HG03066 (cell line): ENCODE measurements around the gene VPS37C.

Source experiments
- ATAC-seq: cut with Tn5 transposase; IDR thresholded peaks from one replicate; pipeline ENCODE4 v1.9.1; 2021; ENCODE audit warnings: low read depth; ENCODE audit not compliant: unreplicated experiment

VPS37C gene

DNA sequence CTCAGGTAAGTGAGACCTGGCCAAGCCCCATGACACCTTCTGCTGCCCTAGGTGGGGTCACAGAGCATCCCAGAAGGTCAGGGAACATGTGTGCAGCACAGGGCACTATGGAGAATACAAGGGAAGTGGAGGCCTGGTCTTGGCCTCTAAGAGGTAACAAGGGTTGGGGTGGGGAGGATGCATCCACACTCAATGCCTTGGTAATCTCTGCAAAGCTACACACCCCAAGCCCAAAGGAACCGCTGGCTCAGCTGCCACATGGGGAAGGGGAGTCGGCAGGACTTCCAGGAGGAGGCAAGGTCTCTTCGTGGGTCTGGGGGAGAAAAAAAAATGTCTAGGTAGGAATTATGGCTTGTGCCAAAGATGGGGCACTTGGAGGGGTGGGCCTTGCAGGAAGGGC, 41.7 kb downstream of the VPS37C start:
- no peak for ATAC-seq

DNA sequence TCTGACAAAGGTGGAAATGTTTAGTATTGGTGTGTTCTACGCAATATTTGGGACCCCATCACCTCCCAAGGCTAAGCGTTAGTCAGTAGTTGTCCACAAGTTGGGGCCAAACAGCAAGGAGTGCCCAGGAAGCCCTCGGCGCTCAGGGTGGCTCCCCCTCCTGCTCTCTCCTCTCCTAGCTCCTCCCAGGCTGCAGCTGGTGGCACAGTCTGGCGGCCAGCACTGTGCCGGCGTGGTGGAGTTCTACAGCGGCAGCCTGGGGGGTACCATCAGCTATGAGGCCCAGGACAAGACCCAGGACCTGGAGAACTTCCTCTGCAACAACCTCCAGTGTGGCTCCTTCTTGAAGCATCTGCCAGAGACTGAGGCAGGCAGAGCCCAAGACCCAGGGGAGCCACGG, 42.2 kb downstream of the VPS37C start:
- no peak for ATAC-seq

DNA sequence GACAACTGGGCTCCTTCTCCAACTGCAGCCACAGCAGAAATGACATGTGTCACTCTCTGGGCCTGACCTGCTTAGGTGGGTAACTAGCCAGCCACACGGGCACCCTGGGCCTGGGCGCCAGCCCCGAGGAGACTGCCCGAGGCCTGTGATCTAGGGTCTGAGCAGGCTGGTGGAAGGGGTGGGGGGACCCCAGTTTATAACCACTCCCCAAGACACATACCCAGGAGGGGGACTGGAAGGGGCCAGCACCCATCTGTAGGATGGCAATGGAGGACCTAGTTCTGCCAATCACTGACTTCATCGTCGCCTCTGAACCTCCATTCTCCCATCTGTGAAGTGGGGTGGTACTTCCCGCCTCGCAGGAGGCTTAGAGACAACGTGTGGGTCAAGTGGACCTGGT, 42.8 kb downstream of the VPS37C start:
- no peak for ATAC-seq

DNA sequence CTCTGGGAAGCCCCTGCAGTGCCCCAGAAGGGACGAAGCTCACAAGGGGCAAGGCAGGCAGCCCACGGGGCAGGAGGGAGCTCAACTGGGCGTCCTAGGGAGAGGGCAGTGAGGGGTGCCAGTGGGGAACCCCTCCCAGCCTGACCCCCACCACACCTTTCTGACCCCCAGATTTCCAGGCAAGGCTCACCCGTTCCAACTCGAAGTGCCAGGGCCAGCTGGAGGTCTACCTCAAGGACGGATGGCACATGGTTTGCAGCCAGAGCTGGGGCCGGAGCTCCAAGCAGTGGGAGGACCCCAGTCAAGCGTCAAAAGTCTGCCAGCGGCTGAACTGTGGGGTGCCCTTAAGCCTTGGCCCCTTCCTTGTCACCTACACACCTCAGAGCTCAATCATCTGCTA, 43.2 kb downstream of the VPS37C start:
- no peak for ATAC-seq

DNA sequence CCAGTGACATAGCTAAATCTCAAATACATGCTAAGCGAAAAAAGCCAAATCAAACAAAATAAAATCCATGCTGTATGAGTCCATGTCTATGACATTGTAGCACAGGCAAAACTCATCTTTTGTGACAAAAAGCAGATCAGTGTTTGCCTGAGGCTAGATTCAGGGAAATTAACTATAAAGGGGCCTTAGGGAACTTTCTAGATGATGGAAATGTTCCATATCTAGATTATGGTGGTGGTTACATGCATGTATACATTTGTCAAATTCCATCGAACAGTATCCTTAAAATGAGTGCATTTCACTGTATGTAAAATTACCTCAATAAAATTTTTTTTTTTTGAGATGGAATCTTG, 44.1 kb downstream of the VPS37C start:
- no peak for ATAC-seq

DNA sequence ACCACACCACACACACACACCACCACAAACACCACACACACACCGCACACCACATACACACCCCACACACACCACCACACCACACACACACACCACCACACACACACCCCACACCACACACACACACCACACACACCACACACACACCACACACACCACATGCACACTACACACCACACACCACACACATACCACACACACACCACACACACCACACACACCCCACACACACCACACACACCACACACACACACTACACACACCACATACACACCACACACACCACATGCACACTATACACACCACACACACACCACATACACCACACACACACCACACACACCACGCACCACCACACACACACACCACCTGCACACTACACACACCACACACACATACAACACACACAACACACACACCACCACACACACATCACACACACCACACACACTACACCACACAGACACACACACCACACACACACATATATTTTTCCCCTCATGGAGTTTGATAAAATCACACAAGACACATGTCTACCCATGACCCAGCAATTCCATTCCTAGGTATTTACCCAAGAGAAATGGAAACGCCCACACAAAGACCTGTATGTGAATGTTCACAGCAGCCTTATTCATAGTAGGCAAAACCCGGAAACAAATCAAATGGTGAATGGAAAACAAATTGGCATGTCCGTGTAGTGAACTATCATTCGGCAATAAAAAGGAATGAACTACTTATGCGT, 44.6 kb downstream of the VPS37C start:
- no peak for ATAC-seq

DNA sequence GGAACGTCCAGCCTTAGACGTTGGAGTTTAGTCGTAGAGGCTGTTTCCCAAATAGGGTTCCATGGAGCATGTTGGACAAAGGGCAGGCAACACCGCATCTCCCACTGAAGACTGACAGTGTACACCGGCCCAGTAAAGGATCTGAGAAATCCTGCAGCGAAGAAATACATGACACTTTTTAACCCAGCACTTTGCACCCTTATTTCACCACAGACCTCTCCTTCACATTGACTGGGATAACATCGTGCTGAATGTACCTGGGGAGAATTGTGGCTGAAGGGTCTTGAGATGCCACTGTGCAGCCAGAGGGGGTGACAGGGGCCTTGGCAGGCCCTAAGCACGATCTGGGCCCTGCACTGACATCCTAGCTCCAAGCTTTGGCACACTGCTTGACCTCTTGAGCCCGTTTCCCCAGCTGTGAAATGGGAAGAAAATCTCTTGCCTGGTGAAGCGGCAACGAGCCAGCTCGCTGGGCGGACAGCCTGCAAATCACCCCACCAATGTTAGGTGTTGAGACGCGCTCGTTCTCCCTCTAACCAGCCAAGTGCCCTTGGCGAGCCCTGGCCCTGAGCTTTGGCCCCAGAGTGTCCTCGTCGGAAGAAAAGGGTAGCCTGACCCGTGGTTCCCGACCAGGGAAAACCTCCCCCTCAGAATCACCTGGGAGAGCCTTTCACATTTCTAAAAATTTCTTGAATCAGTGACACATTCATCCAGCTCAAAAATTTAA, 45.6 kb downstream of the VPS37C start:
- ATAC-seq = no peak

DNA sequence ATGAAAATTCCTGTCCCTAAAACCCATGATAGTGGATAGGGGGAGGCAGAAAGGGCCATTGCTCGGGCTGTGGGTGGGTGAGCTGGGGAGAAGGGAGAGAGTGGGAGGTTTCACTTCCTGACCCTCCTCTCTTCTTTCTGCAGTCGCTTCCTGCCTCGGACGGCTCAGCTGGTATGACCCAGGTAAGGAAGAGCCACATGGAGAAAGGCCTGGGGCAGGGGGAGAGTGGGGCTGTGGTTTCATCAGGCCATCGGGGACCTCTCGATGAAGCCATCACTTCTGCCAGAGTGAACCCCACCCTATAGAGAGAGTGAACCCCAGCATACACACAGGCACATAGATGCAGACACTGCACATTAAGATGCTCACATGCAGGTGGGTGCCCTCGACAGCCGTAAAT, 46.3 kb downstream of the VPS37C start:
- ATAC-seq = no peak

DNA sequence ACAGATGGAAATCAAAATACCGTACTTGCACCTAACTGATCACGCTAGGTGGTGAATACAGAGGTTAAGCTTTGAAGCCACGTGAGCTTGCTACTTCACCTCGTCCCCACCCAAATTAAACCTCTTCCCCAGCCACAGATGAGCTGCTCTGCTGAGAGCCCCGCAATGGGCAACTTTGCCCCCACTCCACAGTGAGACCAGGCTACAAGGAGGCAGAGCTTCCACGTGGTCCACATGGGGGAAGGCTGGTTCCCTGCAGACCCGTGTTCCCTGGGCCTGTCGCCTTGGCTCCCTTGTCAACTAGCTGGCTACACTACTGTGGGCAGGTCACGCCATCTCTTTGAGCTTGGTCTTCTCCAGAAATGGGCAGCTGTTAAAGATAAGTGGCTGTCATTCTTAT, 48.0 kb downstream of the VPS37C start:
- ATAC-seq = no peak

DNA sequence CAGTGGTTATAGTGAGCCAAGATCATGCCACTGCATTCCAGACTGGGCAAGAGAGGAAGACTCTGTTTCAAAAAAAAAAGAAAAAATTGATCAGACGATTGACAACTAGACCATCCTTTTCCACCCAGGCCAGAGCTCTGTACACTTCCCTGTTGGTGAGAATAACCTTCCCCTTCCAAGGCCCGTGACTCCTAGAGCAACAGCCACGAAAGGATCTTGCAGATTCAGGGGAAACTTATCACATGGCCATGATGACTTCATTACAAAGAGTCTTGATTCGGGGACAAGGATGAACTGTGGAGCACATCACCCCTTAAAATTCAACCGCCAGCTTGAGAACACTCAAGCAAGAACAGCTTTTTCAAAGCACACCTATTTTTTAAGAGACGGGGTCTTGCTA, 48.7 kb downstream of the VPS37C start:
- no peak for ATAC-seq

DNA sequence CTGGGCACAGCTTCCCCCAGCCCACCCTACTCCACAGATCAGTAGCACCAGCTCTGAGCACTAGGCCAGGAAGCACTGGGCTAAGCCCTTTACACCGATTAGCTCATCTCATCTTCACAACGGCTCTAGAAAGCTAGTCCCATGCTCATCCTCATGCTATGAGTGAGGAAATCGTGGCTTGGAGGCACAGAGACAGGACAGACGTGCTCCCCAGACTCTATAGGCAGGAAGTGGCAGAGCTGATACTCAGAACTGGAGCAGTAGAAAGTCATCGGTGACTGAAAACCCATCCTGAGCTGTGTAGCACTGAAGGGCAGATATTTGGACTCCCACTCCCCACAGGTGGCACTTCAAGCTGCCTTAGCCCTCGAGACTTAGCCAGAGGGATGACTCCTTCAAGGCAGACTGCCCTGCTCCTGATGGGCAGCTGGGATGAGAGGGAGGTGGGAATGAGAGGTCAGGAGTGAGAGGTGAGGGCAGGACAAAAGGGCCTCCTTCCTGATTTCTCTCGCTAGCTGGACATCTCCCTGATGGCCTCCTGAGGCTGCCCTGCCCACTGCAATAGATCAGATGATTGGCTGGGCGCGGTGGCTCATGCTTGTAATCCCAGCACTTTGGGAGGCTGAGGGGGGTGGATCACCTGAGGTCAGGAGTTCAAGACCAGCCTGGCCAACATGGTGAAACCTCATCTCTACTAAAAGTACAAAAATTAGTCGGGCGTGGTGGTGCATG, 49.3 kb downstream of the VPS37C start:
- ATAC-seq = no peak

DNA sequence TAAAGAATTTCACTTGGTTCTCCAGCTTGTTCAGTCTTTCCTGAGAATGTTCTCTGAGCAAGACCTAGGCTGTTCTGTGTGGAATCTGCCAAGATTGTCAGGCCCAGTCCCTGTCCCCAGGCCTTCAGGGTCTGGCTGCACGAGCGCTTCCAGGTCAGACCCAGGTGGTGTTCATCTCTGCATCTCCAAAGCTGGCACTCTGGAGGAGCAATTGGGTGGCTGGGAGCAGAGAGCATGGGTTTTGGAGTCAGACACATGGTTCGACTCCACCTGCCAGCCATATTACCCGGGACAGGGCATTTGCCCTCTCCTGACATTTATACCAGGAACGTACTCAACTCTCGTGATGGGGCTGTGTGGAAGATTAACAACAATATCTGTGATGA, 50.2 kb downstream of the VPS37C start:
- ATAC-seq = no peak

DNA sequence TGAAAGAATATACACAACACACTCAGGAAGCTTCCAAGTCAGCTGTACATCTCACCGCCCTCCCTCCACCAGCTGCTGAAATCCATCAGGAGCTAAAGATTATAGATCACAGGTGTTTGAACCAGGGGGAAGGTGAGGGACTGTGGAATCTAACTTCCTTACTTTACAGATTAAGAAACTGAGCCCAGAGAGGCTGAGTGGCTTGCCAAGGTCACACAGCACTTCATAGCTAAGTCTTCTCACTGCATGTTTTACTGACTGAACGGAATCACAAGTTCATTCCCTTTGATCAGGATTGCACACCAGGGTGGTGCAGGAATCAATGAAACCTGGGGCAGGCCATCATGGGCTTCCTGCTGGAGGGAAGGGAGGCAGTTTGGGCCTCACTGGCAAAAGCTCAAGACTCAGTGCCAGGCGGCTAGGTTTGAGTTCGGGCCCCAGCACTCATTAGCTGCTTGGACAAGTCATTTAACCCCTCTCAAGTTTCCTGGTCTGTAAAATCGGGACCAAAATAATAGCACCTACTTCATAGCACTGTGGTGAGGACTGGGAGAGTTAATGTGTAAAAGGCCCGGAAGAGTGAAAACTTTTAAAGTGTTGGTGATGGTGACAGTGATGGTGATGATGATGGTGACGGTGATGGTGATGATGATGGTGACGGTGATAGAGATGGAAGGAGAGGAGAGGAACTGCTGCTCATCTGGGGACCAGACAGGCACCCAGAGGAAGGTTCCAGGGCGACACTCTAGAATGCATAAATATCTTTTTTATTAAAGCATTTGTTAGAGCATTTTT, 50.8 kb downstream of the VPS37C start:
- no peak for ATAC-seq

DNA sequence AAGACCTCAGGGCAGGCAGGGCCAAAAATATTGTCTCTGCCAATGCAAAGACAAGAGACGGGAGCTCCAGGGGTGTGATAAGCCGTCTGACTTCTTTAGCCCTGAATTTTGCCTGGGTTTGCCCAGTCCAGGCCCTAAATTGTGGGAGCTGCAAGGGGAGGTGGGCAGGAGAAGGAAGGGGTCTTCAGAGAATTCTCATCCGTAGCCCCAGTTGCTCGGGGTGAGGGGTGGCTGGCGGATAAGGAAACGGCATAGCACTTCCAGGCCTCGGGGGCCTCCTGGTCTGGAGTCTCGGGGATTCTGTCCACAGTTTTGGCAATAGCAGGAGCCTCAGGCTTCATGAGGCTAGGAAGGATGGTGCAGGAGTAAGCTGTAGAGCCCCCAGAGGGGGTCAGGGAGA, 51.6 kb downstream of the VPS37C start:
- ATAC-seq = no peak

DNA sequence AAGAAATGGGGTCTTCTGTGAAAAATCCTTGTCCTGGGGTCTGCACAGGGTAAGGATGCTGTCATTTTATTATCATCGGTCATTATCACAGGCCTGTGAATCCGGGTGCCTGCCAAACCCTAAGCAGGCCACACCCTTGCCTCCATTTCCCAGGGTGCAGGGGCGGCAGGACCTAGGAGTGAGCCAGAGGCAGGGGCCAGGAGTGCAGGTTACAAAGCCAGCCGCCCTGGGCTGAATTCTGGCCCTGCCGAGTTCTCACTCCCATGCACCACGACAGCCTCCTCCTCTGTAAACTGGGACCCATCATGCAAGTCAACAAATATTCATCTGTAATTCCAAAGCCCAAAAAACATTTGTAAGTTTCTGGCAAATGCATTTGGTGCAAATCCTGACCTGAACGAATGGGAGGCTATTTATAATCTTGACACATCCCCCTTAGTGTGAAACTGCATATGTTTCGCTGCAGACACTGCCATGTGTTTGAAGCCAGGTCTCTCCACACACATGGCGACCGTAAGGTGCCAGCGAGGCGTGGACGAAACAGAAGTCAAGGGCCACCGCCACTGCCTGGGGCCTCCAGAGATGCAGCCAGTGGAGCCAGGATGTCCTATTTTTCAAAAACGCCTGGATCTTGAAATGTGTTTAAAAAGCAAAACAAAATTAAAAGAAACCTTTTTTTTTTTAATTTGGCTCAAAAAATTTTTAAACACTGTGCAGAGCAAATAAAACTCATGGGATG, 52.2 kb downstream of the VPS37C start:
- no peak for ATAC-seq

DNA sequence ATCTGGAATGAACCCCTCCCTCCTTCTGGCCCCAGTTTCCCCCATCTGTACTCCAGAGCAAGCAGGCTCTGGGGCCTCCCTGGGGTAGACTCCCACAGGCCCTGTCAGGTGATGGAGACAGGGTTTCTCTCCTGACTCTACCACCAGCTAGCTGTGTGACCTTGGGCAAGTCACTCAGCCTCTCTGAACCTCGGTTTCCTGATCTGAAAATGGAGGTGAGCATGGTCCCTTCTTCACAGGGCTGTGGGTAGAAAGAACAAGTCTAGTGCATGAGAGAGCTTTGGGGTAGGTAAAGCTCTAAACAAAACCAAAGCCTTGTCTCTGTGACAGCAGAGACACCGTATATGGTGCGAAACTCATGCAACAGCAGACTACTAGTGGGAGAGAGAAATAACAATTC, 53.3 kb downstream of the VPS37C start:
- no peak for ATAC-seq

DNA sequence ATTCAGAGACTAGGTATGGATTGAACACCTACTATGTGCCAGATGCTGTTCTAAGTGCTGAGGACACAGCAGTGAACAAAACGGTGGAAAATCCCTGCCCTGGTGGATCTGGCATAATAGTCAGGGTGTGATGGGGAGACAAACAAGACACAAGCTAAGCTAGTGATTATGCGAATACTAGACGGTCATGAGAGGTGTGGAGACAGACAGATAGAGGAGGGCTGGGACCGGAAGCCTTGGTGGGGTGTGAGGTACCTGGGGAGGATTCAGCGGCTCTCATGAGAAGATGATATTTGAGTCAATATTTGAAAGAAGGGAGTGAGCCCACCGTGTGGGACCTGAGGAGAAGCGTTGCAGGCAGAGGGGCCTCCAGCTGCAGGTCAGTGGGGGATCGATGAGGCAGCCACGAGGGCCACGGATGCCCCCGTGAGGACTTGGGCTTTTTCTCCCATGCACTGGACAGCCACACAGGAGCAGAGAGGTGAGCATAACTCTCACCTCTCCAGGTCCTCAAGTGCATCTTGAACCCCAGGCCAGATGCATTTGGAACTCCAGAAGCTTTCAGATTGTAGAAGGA, 54.2 kb downstream of the VPS37C start:
- no peak for ATAC-seq

DNA sequence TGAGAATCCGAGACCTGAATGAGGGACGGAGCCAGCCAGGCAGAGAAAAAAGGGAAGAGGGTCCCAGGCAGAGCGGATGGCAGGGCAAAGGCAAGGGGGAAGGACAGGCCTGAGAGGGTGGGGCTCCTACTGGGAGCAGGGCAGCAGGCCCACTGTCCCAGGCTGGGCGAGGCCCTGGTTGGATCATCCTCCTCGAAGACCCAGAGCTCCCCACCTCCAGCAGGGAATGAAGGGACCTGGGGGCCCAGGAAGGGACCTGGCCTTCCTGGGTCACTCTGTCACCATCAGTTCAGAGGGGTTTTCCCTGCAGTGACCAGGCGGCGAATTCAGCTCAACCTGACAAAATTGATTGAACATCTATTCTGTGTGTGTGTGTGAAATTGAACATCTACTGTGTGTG, 54.9 kb downstream of the VPS37C start:
- ATAC-seq = no peak

DNA sequence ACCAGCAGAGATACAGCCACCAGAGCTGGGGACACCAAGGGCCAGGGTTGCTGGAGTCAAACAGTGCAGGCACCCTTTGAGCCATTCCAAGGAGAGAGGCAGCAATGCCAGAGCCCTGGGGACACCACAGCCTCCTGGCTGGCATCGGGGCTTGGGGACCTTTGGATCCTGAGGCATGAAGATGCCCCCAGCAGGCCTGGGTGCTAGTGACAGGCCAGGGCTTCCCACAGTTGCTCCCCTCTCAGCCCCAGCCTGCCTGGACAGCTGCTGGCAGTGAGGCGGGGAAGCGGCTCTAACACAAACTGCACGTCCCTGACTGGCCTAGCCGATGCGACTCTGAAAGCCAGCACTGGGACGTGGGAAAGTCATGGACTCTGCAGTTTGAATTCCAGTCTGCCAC, 56.3 kb downstream of the VPS37C start:
- no peak for ATAC-seq

DNA sequence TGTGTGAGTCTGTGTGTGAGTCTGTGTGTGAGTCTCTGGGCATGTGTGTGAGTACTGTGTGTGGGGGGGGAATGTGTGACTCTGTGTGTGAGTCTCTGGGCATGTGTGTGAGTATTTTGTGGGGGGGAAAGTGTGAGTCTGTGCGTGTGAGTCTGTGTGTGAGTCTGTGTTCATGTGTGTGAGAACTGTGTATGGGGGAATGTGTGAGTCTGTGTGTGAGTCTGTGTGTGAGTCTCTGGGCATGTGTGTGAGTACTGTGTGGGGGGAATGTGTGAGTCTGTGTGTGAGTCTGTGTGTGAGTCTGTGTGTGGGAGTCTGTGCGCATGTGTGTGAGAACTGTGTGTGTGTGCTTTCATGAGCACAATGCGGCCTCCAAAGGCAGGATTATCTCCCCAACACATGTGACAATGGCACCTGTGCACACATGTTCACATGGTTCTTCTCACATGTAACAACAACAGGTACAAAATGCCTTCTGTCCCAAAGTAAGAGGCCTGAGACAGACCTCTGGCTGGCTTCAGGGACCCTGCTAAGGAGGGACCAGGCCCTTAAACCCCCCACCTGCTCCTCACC, 57.3 kb downstream of the VPS37C start:
- no peak for ATAC-seq
